GM11168 (cell line): ENCODE results near the gene NTM.

Source experiments
- in situ Hi-C: fragments of 300-500 bp; cut with MboI; formaldehyde crosslinking; loops from one replicate; pipeline ENCODE4 v1.12.0; 2022; ENCODE audit warnings: low sequenced_read_pairs; ENCODE audit not compliant: unreplicated experiment

NTM gene

DNA sequence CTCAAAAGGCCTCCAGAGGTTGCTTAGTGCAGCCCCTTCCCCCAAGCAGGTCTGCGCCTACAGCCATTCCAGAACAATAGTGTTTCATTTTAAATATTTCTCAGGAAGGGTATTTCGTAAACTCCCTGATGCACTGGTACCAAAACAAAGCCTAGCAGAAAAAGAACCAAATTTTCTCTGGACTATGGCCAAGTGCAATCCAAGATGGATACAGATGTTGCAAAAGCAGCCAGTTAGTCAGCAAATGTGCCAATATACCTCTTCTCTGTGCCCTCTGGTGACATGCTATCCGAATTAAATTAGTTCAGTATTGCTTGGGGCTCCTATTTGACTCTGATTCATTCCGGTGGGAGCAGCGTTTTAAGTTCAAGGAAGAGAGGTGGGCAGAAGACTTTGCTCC lies 247.8 kb downstream of the NTM start:
- in situ Hi-C loops = no loop called here

DNA sequence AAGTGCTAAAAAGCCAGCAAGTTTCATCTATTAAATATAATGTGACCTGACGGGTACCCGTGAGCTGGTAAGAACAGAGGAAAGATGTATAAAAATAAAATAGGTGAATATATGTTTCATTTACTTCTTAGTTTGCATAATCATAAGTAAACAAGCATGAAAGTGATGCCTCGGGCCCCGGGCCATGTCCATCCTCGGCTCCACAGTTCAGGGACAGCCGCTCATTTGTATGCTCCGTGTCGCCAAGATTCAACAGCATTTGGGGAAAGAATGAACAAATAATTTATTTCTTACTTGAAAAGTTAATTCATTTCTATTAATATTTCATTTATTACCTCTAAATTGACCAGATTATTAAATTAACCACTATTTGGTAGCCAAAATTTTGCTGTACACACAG lies 251.8 kb downstream of the NTM start:
- in situ Hi-C loops = no loop called here

DNA sequence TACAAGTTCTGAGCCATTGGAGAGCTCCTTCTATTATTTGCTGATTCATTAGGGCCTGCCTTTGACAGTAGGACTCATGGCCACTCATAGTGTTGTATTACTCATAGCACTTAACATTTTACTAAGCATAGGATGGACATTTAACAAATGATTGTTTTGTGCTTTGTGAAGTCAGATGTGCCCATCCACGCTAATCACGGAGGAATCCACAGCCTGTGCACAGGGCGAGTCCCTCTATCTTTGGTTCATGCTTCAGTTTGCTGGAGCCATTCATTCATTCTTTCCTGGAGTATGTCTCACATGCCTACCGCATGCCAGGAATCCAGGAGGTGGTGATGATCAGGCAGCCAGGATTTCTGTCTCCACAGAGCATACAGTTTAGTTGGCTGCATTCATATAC lies 254.1 kb downstream of the NTM start:
- in situ Hi-C loops = no loop called here

- in situ Hi-C loops = no loop called here
Measured at GRCh38 chr11:131626788-131627187, 256.4 kb downstream of the NTM start.

DNA sequence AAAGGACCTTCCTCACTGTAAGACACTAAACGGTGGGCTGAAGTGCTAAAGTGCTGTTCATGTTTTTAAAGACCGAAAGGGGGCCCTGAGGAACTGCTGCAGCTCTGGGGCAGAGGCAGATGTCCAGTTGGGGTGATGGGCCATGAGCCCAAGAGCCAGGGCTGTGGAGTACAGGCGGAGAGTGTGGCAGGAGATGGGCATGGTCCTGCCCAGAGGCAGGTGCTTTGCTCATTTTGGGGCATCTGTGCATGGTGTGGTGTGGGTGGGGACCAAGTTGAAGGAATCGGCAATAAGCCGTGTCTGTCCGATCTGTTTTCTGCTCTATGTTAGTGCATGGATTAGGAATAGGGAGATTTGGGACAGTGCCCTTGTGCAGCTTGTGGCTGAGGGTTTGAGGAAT lies 258.3 kb downstream of the NTM start:
- in situ Hi-C loops = no loop called here

GRCh38 chr11:131629925-131630540 lies 259.6 kb downstream of the NTM start:
- in situ Hi-C loops = no loop called here

- in situ Hi-C loops = no loop called here
Measured at GRCh38 chr11:131632971-131633370, 262.6 kb downstream of the NTM start.

GRCh38 chr11:131633921-131634715 lies 263.7 kb downstream of the NTM start:
- in situ Hi-C loops = no loop called here

DNA sequence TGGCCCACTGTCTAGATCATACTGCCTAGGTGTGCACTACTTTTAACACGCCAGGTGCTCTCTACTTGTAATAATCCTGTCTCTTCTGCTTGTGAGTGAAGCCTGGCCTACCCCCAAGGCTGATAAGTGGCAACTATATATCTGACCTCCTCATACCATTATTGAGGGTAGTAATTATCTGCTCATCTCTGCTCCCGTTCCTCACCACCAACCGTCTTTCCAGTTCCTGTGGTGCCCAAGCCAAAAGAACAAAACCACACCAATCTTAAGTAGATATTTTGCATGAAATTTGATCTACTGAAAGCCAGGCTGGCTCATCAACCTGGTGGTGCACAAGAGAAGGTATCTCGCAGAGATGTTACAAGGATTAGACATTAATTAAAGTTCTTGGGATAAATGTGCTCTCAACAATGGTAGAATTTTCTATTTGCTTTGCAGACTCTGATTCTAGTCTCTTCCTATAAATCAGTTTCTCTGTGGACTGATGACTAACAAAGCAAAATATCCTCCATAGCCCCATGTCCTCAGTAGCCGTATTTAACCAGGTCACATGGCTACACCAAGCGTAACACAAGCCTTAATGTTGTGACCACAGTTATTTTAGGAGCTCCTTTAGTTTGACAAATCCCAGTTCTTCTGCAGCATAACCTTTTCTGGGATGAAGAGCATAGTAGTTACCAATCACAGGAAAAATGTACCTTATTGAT lies 267.2 kb downstream of the NTM start:
- in situ Hi-C loops = no loop called here

DNA sequence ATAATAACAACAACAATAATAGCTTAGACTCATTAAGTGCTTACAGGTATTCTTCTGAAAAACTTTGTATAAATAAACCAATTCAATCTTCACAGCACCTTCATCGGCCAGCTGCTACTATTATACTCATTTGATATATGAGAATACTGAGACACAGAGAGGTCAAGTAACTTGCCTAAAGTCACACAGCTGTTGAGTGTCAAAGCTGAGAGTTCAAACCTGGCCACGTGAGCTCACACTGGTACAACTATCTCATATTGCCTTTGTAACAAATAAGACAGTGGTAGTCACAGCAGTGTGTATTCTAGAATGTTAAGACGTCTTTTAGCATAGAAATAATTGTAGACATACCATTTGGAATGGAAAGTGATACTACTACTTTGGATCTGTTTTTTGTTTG lies 268.5 kb downstream of the NTM start:
- in situ Hi-C loops = no loop called here

GRCh38 chr11:131640320-131640719 lies 269.9 kb downstream of the NTM start:
- in situ Hi-C loops = no loop called here

DNA sequence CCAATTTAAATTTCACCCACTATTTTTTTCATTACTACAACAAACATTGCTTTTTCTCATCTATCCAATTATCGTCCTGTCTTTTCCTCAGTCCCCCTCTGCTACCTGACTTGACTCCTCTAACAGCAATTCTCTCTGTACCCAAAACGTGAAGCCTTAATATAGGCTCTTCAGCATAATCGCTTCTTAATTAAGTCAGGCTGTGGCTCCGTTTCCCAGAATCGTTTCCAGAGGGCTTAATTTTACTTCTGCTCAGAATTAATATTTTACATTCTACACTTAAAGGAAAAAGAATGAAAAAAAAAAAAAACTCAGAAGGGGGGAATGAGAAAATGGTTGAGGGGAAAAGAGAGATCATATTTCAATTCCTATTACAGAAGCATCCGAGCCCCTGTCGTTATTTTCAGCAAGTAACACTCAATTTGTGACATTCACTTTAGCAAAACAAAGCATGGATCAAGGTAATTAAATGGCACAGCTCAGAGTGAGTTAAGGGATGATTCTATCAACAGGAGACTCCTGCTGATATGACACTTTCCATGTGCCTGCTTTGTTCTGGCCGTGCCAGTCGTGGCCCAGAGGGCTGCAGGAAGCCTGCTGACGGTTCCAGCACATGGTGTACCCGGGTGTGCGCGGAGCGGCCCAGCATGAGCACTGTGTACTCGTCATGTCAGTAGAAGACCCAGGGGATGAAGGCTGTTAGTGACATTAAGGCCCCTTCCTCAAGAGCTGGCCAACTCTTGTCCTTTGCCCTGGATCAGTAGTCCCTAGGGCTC lies 272.5 kb downstream of the NTM start:
- in situ Hi-C loops = no loop called here

GRCh38 chr11:131644204-131644795 lies 273.9 kb downstream of the NTM start:
- in situ Hi-C loops = no loop called here

- in situ Hi-C loops = no loop called here
Measured at GRCh38 chr11:131645237-131645636, 274.8 kb downstream of the NTM start.

- in situ Hi-C loops = no loop called here
Measured at GRCh38 chr11:131649856-131650255, 279.4 kb downstream of the NTM start.

DNA sequence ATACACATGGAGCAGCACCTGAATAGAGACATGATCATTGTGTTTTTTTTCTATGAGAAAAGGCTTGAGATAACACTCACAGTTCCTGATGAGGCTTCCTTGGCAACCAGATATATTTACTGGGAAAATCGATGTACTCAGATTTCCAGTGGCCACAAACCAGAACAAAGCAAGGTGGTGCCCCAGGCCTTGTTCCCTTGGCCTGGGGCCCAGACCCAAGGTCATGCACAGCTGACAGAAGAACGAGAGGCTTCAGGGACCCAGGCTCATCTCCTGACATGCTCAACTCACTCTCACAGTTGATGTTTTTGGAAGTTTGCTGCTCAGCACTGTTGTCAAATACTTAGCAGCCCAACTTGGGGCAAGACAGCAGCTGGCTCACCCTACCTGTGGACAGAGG lies 281.8 kb downstream of the NTM start:
- in situ Hi-C loops = no loop called here

- in situ Hi-C loops = no loop called here
Measured at GRCh38 chr11:131653260-131653659, 282.8 kb downstream of the NTM start.

GRCh38 chr11:131654849-131655248 lies 284.4 kb downstream of the NTM start:
- in situ Hi-C loops = no loop called here

GRCh38 chr11:131656179-131656838 lies 285.9 kb downstream of the NTM start:
- in situ Hi-C loops = no loop called here

DNA sequence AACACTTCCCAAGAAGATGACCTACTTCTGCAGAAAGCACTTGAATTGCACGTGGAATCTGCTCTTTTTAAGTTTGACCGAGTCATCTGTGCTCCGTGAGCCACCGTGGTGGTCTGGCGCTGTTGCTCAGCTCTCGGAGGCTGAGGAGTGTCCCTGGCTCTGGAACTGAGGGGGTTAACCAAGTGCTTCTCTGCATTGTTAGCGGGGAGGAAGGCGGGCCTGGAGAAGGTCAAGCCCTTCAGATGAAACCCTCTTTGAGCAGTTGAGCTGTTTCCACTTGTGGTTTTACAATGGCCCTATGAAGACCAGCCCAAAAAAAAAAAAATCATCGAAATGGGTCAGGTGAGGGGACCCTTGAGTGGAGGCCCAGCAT lies 286.4 kb downstream of the NTM start:
- in situ Hi-C loops = no loop called here
